H1 (cell line): ENCODE results near the gene B4GALT5. TPM values are rescaled to one million over a fixed set of nuclear protein-coding genes. Genes with fewer than 3 reads are reported as not detected.

Experiments used
- BCL11A ChIP-seq, 2 experiments: IDR thresholded peaks; one replicate each; pipeline ENCODE4 v1.6.1; 2011; ENCODE audit warnings: low read depth in 2 of 2, low read length in 2 of 2, mild to moderate bottlenecking in 2 of 2
- CEBPB ChIP-seq: IDR thresholded peaks from 2 replicates; pipeline ENCODE4 v1.6.1; 2012; ENCODE audit warnings: low read depth, low read length
- CTBP2 ChIP-seq: IDR thresholded peaks from 2 replicates; pipeline ENCODE4 v1.7.0; 2011; ENCODE audit warnings: borderline replicate concordance, mild to moderate bottlenecking, moderate library complexity, mixed read lengths, low read length; ENCODE audit not compliant: insufficient read depth, insufficient read length
- EGR1 ChIP-seq: IDR thresholded peaks from 2 replicates; pipeline ENCODE4 v1.6.1; 2011; ENCODE audit warnings: low read depth, low read length, borderline replicate concordance
- JUND ChIP-seq: IDR thresholded peaks from 2 replicates; pipeline ENCODE4 v1.6.1; 2011; ENCODE audit warnings: mild to moderate bottlenecking, improper control_type of control experiment, low read length
- KDM4A ChIP-seq: IDR thresholded peaks from one replicate; pipeline ENCODE4 v1.7.1; 2012; ENCODE audit warnings: low read depth, mild to moderate bottlenecking, moderate library complexity, low read length, inconsistent platforms; ENCODE audit not compliant: severe bottlenecking
- NANOG ChIP-seq: IDR thresholded peaks from 2 replicates; pipeline ENCODE4 v1.6.1; 2011; ENCODE audit warnings: low read length, low read depth, mild to moderate bottlenecking, inconsistent platforms; ENCODE audit not compliant: insufficient read depth, poor library complexity, severe bottlenecking
- PHF8 ChIP-seq: fragments of 200-600 bp; sonication (generic); conservative IDR thresholded peaks from 2 replicates; pipeline ENCODE4 v1.7.1; 2012; ENCODE audit warnings: low read depth, mild to moderate bottlenecking, inconsistent platforms, low read length, moderate library complexity
- POLR2A ChIP-seq, 2 experiments: IDR thresholded peaks; 1 replicate in 1 of 2; 2 replicates in 1 of 2; pipeline ENCODE4 v1.6.1; 2011; ENCODE audit warnings: low read depth in 2 of 2, low read length in 2 of 2, mild to moderate bottlenecking in 2 of 2; ENCODE audit errors: control extremely low read depth in 1 of 2
- POLR2AphosphoS5 ChIP-seq: IDR thresholded peaks from 2 replicates; pipeline ENCODE4 v1.6.1; 2011; ENCODE audit warnings: low read depth, low read length
- POU5F1 ChIP-seq: IDR thresholded peaks from 2 replicates; pipeline ENCODE4 v1.6.1; 2011; ENCODE audit warnings: low read depth, mild to moderate bottlenecking, low read length, moderate library complexity
- RAD21 ChIP-seq, 2 experiments: IDR thresholded peaks in 1 of 2; conservative IDR thresholded peaks in 1 of 2; 2 replicates each; pipeline ENCODE4 v1.6.1; 2011; ENCODE audit warnings: low read depth in 2 of 2, low read length in 2 of 2, improper control_type of control experiment in 1 of 2, inconsistent platforms in 1 of 2, mild to moderate bottlenecking in 1 of 2, moderate library complexity in 1 of 2
- RBBP5 ChIP-seq: IDR thresholded peaks from 2 replicates; pipeline ENCODE4 v1.7.1; 2012; ENCODE audit warnings: low read depth, mild to moderate bottlenecking, inconsistent platforms, low read length, moderate library complexity, borderline replicate concordance
- SIN3A ChIP-seq, 2 experiments: IDR thresholded peaks in 1 of 2; conservative IDR thresholded peaks in 1 of 2; 2 replicates each; pipeline ENCODE4 v1.6.1; 2011 to 2012; ENCODE audit warnings: low read length in 2 of 2, improper control_type of control experiment in 1 of 2, low read depth in 1 of 2, mild to moderate bottlenecking in 1 of 2
- SP1 ChIP-seq: IDR thresholded peaks from 2 replicates; pipeline ENCODE4 v1.6.1; 2011; ENCODE audit warnings: low read depth, low read length
- SP2 ChIP-seq: IDR thresholded peaks from 2 replicates; pipeline ENCODE4 v1.6.1; 2012; ENCODE audit warnings: mild to moderate bottlenecking, low read length, inconsistent platforms
- polyA plus RNA-seq, 7 experiments: library from polyadenylated mRNA; depleted of rRNA in 3 of 7; stranded (reverse) in 5 of 7; unstranded in 2 of 7; fragments of >200 nt in 5 of 7; fragments of 200-250 nt in 2 of 7; gene quantifications; 1 replicate in 5 of 7; 2 replicates in 1 of 7; 4 replicates in 1 of 7; pipeline versions ENCODE4 v1.2.1 to v1.2.3, GENCODE V29; 2011 to 2013; ENCODE audit warnings: missing spikeins in 2 of 7, mixed read lengths in 2 of 7
- total RNA-seq: library from RNA; stranded (reverse); fragmentation: NEBNext Ultra II Directional; extraction: Animal tissue kit (Norgen Biotek cat#: 25700); gene quantifications from 2 replicates; pipeline ENCODE4 v1.2.1, GENCODE V29; 2021
- TF ChIP-seq, protein P1 (sequence below): IDR thresholded peaks from 2 replicates; pipeline ENCODE4 v1.6.1; 2011; ENCODE audit warnings: low read length, improper control_type of control experiment
- TF ChIP-seq, protein P2 (sequence below): IDR thresholded peaks from 2 replicates; pipeline ENCODE4 v1.6.1; 2012; ENCODE audit warnings: inconsistent platforms
- TF ChIP-seq, protein P3 (sequence below), 3 experiments: IDR thresholded peaks; 1 replicate in 2 of 3; 2 replicates in 1 of 3; pipeline versions ENCODE4 v1.5.1 to v1.6.1; 2011; ENCODE audit warnings: low read length in 3 of 3, mild to moderate bottlenecking in 3 of 3, inconsistent platforms in 2 of 3, low read depth in 1 of 3, moderate library complexity in 1 of 3; ENCODE audit not compliant: insufficient read depth in 1 of 3; ENCODE audit errors: control extremely low read depth in 1 of 3

Gene B4GALT5
- total and polyA plus RNA-seq, 2 of the 8 experiments (the other 6 are each of a cell fraction or from before 2014, with no cell fraction given): 46.5 to 75.4 TPM

DNA sequence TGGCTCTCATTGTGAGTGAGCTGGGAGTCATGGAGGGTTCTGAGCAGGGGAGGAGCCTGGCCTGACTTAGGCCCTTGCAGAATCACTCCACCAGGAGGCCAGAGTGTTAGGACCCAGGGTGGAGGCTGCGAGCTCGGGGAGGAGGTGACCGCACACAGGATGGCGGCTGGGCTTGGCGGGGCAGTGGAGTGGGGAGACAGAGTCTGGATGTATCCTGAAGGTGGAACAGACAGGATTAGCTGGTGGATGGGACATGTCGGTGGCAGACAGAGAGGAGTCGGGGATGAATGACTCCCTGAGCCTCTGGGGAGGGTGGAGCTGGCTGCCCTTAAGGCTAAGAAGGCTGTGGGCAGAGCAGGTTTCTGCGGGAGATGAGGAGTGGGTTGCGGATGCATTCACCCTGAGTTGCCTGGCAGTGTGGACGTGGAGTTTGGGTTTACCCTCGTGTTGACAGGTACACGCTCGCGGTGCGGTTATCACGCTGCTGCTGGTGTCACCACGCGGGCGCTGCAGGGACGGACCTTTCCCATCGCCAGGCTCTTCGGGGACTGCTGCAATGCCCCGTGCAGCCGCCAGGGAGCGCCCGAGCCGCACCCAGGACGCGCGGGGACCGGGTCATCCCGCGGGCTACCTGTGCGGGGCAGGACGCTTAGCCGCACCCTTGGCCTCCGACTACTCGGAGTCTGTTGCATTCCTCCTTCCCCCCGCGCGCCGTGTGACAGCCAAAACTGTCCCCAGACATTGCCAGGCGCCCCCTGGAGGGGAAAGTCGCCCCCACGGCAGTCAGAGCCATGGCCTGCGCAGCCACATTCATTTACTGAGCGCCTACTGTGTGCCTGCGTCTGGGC lies 102.8 kb downstream of the B4GALT5 start (continued):
- TF ChIP-seq, protein P1, sequence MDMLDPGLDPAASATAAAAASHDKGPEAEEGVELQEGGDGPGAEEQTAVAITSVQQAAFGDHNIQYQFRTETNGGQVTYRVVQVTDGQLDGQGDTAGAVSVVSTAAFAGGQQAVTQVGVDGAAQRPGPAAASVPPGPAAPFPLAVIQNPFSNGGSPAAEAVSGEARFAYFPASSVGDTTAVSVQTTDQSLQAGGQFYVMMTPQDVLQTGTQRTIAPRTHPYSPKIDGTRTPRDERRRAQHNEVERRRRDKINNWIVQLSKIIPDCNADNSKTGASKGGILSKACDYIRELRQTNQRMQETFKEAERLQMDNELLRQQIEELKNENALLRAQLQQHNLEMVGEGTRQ: 0 out of 2 replicates have a peak, but pooled peaks have one; percentile 13
- TF ChIP-seq POLR2A (IDR thresholded peaks at IDR 0.05; ENCODE audit: control extremely low read depth in 1 of 2, low read depth in 2 of 2, low read length in 2 of 2): no peak
- no peak for TF ChIP-seq BCL11A (IDR thresholded peaks at IDR 0.05; ENCODE audit: low read depth in 2 of 2, low read length in 2 of 2)
- TF ChIP-seq EGR1: 0 out of 2 replicates have a peak, but pooled peaks have one; percentile 30
- TF ChIP-seq, protein P2, sequence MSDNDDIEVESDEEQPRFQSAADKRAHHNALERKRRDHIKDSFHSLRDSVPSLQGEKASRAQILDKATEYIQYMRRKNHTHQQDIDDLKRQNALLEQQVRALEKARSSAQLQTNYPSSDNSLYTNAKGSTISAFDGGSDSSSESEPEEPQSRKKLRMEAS: peak; percentile 84
- TF ChIP-seq RBBP5: no peak
- no peak for TF ChIP-seq SP1
- TF ChIP-seq CTBP2: no peak
- TF ChIP-seq, protein P3, sequence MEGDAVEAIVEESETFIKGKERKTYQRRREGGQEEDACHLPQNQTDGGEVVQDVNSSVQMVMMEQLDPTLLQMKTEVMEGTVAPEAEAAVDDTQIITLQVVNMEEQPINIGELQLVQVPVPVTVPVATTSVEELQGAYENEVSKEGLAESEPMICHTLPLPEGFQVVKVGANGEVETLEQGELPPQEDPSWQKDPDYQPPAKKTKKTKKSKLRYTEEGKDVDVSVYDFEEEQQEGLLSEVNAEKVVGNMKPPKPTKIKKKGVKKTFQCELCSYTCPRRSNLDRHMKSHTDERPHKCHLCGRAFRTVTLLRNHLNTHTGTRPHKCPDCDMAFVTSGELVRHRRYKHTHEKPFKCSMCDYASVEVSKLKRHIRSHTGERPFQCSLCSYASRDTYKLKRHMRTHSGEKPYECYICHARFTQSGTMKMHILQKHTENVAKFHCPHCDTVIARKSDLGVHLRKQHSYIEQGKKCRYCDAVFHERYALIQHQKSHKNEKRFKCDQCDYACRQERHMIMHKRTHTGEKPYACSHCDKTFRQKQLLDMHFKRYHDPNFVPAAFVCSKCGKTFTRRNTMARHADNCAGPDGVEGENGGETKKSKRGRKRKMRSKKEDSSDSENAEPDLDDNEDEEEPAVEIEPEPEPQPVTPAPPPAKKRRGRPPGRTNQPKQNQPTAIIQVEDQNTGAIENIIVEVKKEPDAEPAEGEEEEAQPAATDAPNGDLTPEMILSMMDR (IDR thresholded peaks at IDR 0.05; ENCODE audit: control extremely low read depth in 1 of 3, insufficient read depth in 1 of 3, low read depth in 1 of 3, low read length in 3 of 3): peak; percentile 86 to 99 (median 95)
- no peak for TF ChIP-seq CEBPB
- TF ChIP-seq KDM4A: peak; percentile 52
- TF ChIP-seq POU5F1: no peak
- no peak for TF ChIP-seq NANOG
- TF ChIP-seq SP2: no peak
- peak; percentile 95 to 98 for TF ChIP-seq RAD21 (IDR thresholded peaks at IDR 0.05 in 1 of 2, conservative IDR thresholded peaks at IDR 0.05 in 1 of 2; ENCODE audit: low read depth in 2 of 2, low read length in 2 of 2)
- peak in 1 of 2 experiments; percentile 77; a peak in 1 of 4 replicates for TF ChIP-seq SIN3A (conservative IDR thresholded peaks at IDR 0.05 in 1 of 2, IDR thresholded peaks at IDR 0.05 in 1 of 2; ENCODE audit: low read depth in 1 of 2, low read length in 2 of 2)
- no peak for TF ChIP-seq POLR2AphosphoS5
- peak; percentile 34; the same call in 1 of the 2 replicates for TF ChIP-seq JUND
- no peak for TF ChIP-seq PHF8
